Stimulated activated CD8-positive, alpha-beta memory T cell treated with anti-CD3 and anti-CD28 coated beads, Interleukin-7, amount 100 ng/mL, for 48 hours (primary cell): ENCODE measurements around the gene ROR2.

Experiments
- DNase-seq, 2 donors: peaks; one replicate each; pipeline ENCODE4 v3.0.0-alpha.2; 2020; ENCODE audit warnings: low read depth in 1 of 2; ENCODE audit errors: extremely low read depth in 1 of 2

Gene ROR2

GRCh38 chr9:91726406-91727100 lies 223.5 kb downstream of the ROR2 start:
- DNase-seq, result no peak

- DNase-seq, result no peak
Measured at GRCh38 chr9:91725651-91726050, 224.4 kb downstream of the ROR2 start.

- no peak for DNase-seq
Measured at GRCh38 chr9:91724609-91725505, 225.2 kb downstream of the ROR2 start.

GRCh38 chr9:91724068-91724440 lies 226.0 kb downstream of the ROR2 start:
- no peak for DNase-seq

GRCh38 chr9:91723420-91724067 lies 226.5 kb downstream of the ROR2 start:
- no peak for DNase-seq

GRCh38 chr9:91720751-91721705 lies 229.0 kb downstream of the ROR2 start:
- no peak for DNase-seq

GRCh38 chr9:91720313-91720712 lies 229.7 kb downstream of the ROR2 start:
- DNase-seq, result no peak

- DNase-seq, result no peak
Measured at GRCh38 chr9:91718071-91718470, 232.0 kb downstream of the ROR2 start.

- DNase-seq, result no peak
Measured at GRCh38 chr9:91716815-91717214, 233.2 kb downstream of the ROR2 start.

- DNase-seq, result no peak
Measured at GRCh38 chr9:91716239-91716638, 233.8 kb downstream of the ROR2 start.

- DNase-seq, result no peak
Measured at GRCh38 chr9:91714874-91715615, 235.0 kb downstream of the ROR2 start.

- peak in 1 of 2 donors; percentile 19 for DNase-seq
Measured at GRCh38 chr9:91714020-91714806, 235.8 kb downstream of the ROR2 start.

- DNase-seq, result no peak
Measured at GRCh38 chr9:91712811-91713210, 237.2 kb downstream of the ROR2 start.

GRCh38 chr9:91711755-91712601 lies 238.1 kb downstream of the ROR2 start:
- peak; percentile 41 to 77 for DNase-seq

GRCh38 chr9:91710158-91710557 lies 239.9 kb downstream of the ROR2 start:
- DNase-seq, result no peak

GRCh38 chr9:91705386-91705785 lies 244.6 kb downstream of the ROR2 start:
- DNase-seq, result no peak

- no peak for DNase-seq
Measured at GRCh38 chr9:91700475-91700874, 249.6 kb downstream of the ROR2 start.

- DNase-seq, result no peak
Measured at GRCh38 chr9:91698266-91698665, 251.8 kb downstream of the ROR2 start.
